K562 (cell line): Measurements from ENCODE around the gene SMARCD2. TPM values are rescaled to one million over a fixed set of nuclear protein-coding genes. Genes with fewer than 3 reads are reported as not detected.

ENCODE experiments used
- CCNT2 ChIP-seq: IDR thresholded peaks from 2 replicates; pipeline ENCODE4 v1.6.1; 2011; ENCODE audit warnings: borderline replicate concordance, low read depth, mild to moderate bottlenecking, moderate library complexity, mixed read lengths, low read length; ENCODE audit not compliant: insufficient read length; ENCODE audit errors: extremely low read depth
- CHD7 ChIP-seq: fragments of 200-600 bp; sonication (generic); IDR thresholded peaks from one replicate; pipeline ENCODE4 v1.6.1; 2012; ENCODE audit warnings: mild to moderate bottlenecking, low read depth, low read length, inconsistent platforms
- ZNF77 ChIP-seq: fragments of 250-450 bp; sonication (Bioruptor Pico); IDR thresholded peaks from 2 replicates; pipeline ENCODE4 v1.5.0; 2020
- polyA plus RNA-seq, 8 experiments: library from polyadenylated mRNA; depleted of rRNA in 4 of 8; stranded (reverse) in 5 of 8; unstranded in 3 of 8; fragments of >200 nt; fragmentation: Nextera tagmentation in 2 of 8; fragmentation: Illumina TruSeq in 1 of 8; extraction: Ambion mirVana in 2 of 8; extraction: Trizol in 1 of 8; gene quantifications; 2 replicates each; pipeline versions ENCODE4 v1.2.1 to v1.2.3, GENCODE V29; 2011 to 2014; ENCODE audit warnings: inconsistent platforms in 1 of 8, missing spikeins in 1 of 8
- total RNA-seq, 7 experiments: library from RNA; depleted of rRNA in 6 of 7; stranded (reverse); fragments of >200 nt in 6 of 7; fragmentation: Illumina TruSeq in 2 of 7; extraction: Trizol in 2 of 7; gene quantifications; 2 replicates each; pipeline versions ENCODE4 v1.2.1 to v1.2.3, GENCODE V29; 2011 to 2021; ENCODE audit warnings: low replicate concordance in 1 of 7
- TF ChIP-seq, protein P1 (sequence below): IDR thresholded peaks from 2 replicates; pipeline ENCODE4 v1.6.1; 2011; ENCODE audit warnings: borderline replicate concordance, low read depth, mild to moderate bottlenecking, moderate library complexity, low read length; ENCODE audit not compliant: insufficient read depth, poor library complexity, severe bottlenecking
- TF ChIP-seq, protein P2 (sequence below): sonication (generic); formaldehyde crosslinking; IDR thresholded peaks from 2 replicates; pipeline ENCODE4 v1.8.1; 2023; ENCODE audit warnings: missing genetic modification reagents, mild to moderate bottlenecking, borderline replicate concordance

Gene SMARCD2
- total and polyA plus RNA-seq, 9 of the 15 experiments (the other 6 are each of a cell fraction or from before 2014, with no cell fraction given) = 1.7 to 114 (median 90.3) TPM

- TF ChIP-seq CHD7 (no peak), CCNT2 (no peak), ZNF77 (no peak)
- TF ChIP-seq, protein P1, sequence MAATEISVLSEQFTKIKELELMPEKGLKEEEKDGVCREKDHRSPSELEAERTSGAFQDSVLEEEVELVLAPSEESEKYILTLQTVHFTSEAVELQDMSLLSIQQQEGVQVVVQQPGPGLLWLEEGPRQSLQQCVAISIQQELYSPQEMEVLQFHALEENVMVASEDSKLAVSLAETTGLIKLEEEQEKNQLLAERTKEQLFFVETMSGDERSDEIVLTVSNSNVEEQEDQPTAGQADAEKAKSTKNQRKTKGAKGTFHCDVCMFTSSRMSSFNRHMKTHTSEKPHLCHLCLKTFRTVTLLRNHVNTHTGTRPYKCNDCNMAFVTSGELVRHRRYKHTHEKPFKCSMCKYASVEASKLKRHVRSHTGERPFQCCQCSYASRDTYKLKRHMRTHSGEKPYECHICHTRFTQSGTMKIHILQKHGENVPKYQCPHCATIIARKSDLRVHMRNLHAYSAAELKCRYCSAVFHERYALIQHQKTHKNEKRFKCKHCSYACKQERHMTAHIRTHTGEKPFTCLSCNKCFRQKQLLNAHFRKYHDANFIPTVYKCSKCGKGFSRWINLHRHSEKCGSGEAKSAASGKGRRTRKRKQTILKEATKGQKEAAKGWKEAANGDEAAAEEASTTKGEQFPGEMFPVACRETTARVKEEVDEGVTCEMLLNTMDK = peak; percentile 93
- TF ChIP-seq, protein P2, sequence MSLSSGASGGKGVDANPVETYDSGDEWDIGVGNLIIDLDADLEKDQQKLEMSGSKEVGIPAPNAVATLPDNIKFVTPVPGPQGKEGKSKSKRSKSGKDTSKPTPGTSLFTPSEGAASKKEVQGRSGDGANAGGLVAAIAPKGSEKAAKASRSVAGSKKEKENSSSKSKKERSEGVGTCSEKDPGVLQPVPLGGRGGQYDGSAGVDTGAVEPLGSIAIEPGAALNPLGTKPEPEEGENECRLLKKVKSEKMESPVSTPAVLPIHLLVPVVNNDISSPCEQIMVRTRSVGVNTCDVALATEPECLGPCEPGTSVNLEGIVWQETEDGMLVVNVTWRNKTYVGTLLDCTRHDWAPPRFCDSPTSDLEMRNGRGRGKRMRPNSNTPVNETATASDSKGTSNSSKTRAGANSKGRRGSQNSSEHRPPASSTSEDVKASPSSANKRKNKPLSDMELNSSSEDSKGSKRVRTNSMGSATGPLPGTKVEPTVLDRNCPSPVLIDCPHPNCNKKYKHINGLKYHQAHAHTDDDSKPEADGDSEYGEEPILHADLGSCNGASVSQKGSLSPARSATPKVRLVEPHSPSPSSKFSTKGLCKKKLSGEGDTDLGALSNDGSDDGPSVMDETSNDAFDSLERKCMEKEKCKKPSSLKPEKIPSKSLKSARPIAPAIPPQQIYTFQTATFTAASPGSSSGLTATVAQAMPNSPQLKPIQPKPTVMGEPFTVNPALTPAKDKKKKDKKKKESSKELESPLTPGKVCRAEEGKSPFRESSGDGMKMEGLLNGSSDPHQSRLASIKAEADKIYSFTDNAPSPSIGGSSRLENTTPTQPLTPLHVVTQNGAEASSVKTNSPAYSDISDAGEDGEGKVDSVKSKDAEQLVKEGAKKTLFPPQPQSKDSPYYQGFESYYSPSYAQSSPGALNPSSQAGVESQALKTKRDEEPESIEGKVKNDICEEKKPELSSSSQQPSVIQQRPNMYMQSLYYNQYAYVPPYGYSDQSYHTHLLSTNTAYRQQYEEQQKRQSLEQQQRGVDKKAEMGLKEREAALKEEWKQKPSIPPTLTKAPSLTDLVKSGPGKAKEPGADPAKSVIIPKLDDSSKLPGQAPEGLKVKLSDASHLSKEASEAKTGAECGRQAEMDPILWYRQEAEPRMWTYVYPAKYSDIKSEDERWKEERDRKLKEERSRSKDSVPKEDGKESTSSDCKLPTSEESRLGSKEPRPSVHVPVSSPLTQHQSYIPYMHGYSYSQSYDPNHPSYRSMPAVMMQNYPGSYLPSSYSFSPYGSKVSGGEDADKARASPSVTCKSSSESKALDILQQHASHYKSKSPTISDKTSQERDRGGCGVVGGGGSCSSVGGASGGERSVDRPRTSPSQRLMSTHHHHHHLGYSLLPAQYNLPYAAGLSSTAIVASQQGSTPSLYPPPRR (CRISPR knock-in tag) = no peak
Measured at GRCh38 chr17:63834431-63835166, 7.9 kb downstream of the SMARCD2 start (continued).
